HG02981 (cell line): ENCODE data around the gene DIP2C.
"Not testable (repeated sequence)": the region's sequence is repeated elsewhere in the genome, so short reads cannot be mapped to it uniquely, and the experiment has no call there.

Experiments used
- ATAC-seq: cut with Tn5 transposase; IDR thresholded peaks from one replicate; pipeline ENCODE4 v1.9.1; 2021; ENCODE audit warnings: mild to moderate bottlenecking, moderate library complexity; ENCODE audit not compliant: unreplicated experiment

Gene DIP2C

GRCh38 chr10:384538-385305, 304.7 kb downstream of the DIP2C start:
- no peak for ATAC-seq

- ATAC-seq = no peak
These were observed 305.9 kb downstream of the DIP2C start for GRCh38 chr10:383519-383918.

- no peak for ATAC-seq
These were observed 307.7 kb downstream of the DIP2C start for GRCh38 chr10:381805-382204.

- no peak for ATAC-seq
These were observed 308.1 kb downstream of the DIP2C start for GRCh38 chr10:381346-381745.

- ATAC-seq = no peak
These were observed 309.0 kb downstream of the DIP2C start for GRCh38 chr10:380313-380940.

- ATAC-seq = no peak
These were observed 310.4 kb downstream of the DIP2C start for GRCh38 chr10:378930-379704.

- no peak for ATAC-seq
These were observed 311.1 kb downstream of the DIP2C start for GRCh38 chr10:378230-378929.

- no peak for ATAC-seq
These were observed 312.2 kb downstream of the DIP2C start for GRCh38 chr10:377228-377627.

GRCh38 chr10:375815-376505, 313.5 kb downstream of the DIP2C start:
- ATAC-seq = no peak

GRCh38 chr10:374354-374753, 315.1 kb downstream of the DIP2C start:
- ATAC-seq = no peak

- ATAC-seq = no peak
These were observed 315.8 kb downstream of the DIP2C start for GRCh38 chr10:373526-374309.

- no peak for ATAC-seq
These were observed 316.5 kb downstream of the DIP2C start for GRCh38 chr10:373015-373414.

- no peak for ATAC-seq
These were observed 316.9 kb downstream of the DIP2C start for GRCh38 chr10:372566-372965.

- no peak for ATAC-seq
These were observed 318.0 kb downstream of the DIP2C start for GRCh38 chr10:371515-371914.

- no peak for ATAC-seq
These were observed 319.0 kb downstream of the DIP2C start for GRCh38 chr10:370449-370825.

GRCh38 chr10:369684-370448, 319.6 kb downstream of the DIP2C start:
- ATAC-seq = no peak

- no peak for ATAC-seq
These were observed 320.2 kb downstream of the DIP2C start for GRCh38 chr10:369221-369683.

- ATAC-seq = no peak
These were observed 320.8 kb downstream of the DIP2C start for GRCh38 chr10:368579-369220.

GRCh38 chr10:368107-368506, 321.4 kb downstream of the DIP2C start:
- not testable (repeated sequence) for ATAC-seq
